ENCODE data around the gene HAT1. TPM values are rescaled to one million over a fixed set of nuclear protein-coding genes. Genes with fewer than 3 reads are reported as not detected.
"Not testable (repeated sequence)": the region's sequence is repeated elsewhere in the genome, so short reads cannot be mapped to it uniquely, and the experiment has no call there.

HAT1 gene
- total and polyA plus RNA-seq, 10 of the 15 experiments (the other 5 are each of a cell fraction or from before 2014, with no cell fraction given), result 60.0 to 225 (median 130) TPM

DNA sequence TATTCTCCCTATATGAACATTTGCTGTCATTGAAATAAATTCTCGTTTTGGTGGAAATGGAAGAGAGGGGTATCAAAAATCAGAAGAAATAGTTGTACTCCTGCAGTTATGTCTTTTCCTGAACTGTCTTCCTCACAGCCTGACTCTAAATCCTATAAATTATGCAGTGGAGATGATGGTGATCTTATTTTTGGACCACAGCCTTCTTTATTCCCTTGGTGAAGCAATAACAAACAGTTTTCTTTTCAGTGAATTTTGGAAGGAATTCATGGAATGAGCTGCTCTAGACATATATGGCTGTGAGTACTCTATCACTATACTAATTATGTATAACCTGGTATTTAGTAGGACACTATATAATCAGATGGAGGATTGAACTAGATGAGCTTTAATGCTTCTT, 26.5 kb upstream of the HAT1 start:
- in situ Hi-C loops (cut with MboI) (no loop called here), intact Hi-C loops (cut with micrococcal nuclease; ENCODE audit: unreplicated experiment) (no loop called here)
- RAD21 ChIA-PET (ENCODE audit: unreplicated experiment), result interaction anchor here (0.9 kb wide), 1 partner anchor 207 kb away, joined by 5 read pairs; the partner anchor contains the start of gene DLX2
- SMC1A ChIA-PET (ENCODE audit: uncharacterized antibody, unreplicated experiment), result no interaction called here
- 54% methylated on average over 1 of the region's 1 CpG for WGBS (ENCODE audit: insufficient coverage, insufficient replicate concordance, low lambda C conversion rate, missing lambda C conversion rate)
- H3K4me3 ChIP-seq, result no peak overlapping the region
- H4K20me1 ChIP-seq (ENCODE audit: control insufficient read depth, insufficient read depth), result no peaks in the 10 kb centered on the region
- CTCF ChIA-PET, result interaction anchor here (0.7 kb wide), 1 partner anchor 16 kb away, joined by 3 read pairs; no protein-coding TSS in a partner anchor
- POLR2A ChIA-PET, result no interaction called here
- no peak for ATAC-seq
- H3K9ac ChIP-seq (ENCODE audit: control insufficient read depth, insufficient read depth, low read length), result no peak overlapping the region
- no peaks in the 10 kb centered on the region; the same call in 1 of the 3 replicates for H3K9me3 ChIP-seq (replicated peaks; ENCODE audit: control insufficient read depth, insufficient read depth, low read length)
- peaks cover 0 to 6% of the 10 kb centered on the region in 2 experiments; a peak in 1 of 4 replicates for H3K36me3 ChIP-seq (ENCODE audit: control insufficient read depth in 2 of 2, insufficient read depth in 2 of 2, low read length in 1 of 2)
- H3K4me2 ChIP-seq (ENCODE audit: control insufficient read depth, insufficient read depth), result no peak overlapping the region
- peaks cover 23% of the 10 kb centered on the region for H3K79me2 ChIP-seq (ENCODE audit: control insufficient read depth, insufficient read depth, low read length)
- TF ChIP-seq WRNIP1 (IDR thresholded peaks at IDR 0.05; ENCODE audit: borderline replicate concordance, low read depth, low read length) (no peak), KDM1A (IDR thresholded peaks at IDR 0.05; ENCODE audit: borderline replicate concordance) (no peak), EED (IDR thresholded peaks at IDR 0.05; ENCODE audit: low read depth) (no peak), TBL1XR1 (IDR thresholded peaks at IDR 0.05; ENCODE audit: low read depth, low read length) (no peak), ZNF274 (IDR thresholded peaks at IDR 0.05; ENCODE audit: insufficient read depth, insufficient read length) (no peak), SREBF1 (IDR thresholded peaks at IDR 0.05; ENCODE audit: low read length) (no peak), NFIC (IDR thresholded peaks at IDR 0.05; ENCODE audit: low read depth, low read length) (no peak), RB1 (IDR thresholded peaks at IDR 0.05; ENCODE audit: borderline replicate concordance) (no peak), FOXK2 (IDR thresholded peaks at IDR 0.05) (no peak), KAT2A (conservative IDR thresholded peaks at IDR 0.05; ENCODE audit: control insufficient read depth, low read depth, low read length) (no peak), YBX1 (IDR thresholded peaks at IDR 0.05) (no peak), IKZF1 (conservative IDR thresholded peaks at IDR 0.05) (no peak), MYB (IDR thresholded peaks at IDR 0.05; ENCODE audit: borderline replicate concordance, low read depth, low read length) (no peak), PAX5 (IDR thresholded peaks at IDR 0.05; ENCODE audit: borderline replicate concordance, low read depth, low read length) (no peak)
- no peak for DNase-seq (ENCODE audit: low read depth, low spot score)
- BruUV-seq (replicated peaks), result no TSS peak
- no peak for FAIRE-seq
- H3K4me1 ChIP-seq (ENCODE audit: control insufficient read depth, insufficient read depth, low read length), result no peaks in the 10 kb centered on the region
- no peaks in the 10 kb centered on the region for H3K27me3 ChIP-seq (replicated peaks in 1 of 2; ENCODE audit: control insufficient read depth in 2 of 2, insufficient read depth in 2 of 2, low read length in 1 of 2)
- H2AFZ ChIP-seq (ENCODE audit: control insufficient read depth, low read depth, low read length), result no peak overlapping the region
- H3K27ac ChIP-seq (ENCODE audit: control insufficient read depth, insufficient read depth), result no peak overlapping the region

DNA sequence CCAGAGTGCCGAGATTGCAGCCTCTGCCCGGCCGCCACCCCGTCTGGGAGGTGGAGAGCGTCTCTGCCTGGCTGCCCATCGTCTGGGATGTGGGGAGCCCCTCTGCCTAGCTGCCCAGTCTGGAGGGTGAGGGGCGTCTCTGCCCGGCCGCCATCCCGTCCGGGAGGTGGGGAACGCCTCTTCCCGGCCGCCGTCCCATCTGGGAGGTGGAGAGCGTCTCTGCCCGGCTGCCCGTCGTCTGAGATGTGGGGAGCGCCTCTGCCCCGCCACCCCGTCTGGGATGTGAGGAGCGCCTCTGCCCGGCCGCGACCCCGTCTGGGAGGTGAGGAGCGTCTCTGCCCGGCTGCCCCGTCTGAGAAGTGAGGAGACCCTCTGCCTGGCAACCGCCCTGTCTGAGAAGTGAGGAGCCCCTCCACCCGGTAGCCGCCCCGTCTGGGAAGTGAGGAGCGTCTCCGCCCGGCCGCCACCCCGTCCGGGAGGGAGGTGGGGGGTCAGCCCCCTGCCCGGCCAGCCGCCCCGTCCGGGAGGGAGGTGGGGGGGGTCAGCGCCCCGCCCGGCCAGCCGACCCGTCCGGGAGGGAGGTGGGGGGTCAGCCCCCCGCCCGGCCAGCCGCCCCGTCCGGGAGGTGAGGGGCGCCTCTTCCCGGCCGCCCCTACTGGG, 22.5 kb upstream of the HAT1 start:
- CTCF ChIA-PET, ATAC-seq: not testable (repeated sequence)

More for the DNA sequence above, 22.5 kb upstream of the HAT1 start:
- H3K4me3 ChIP-seq; H3K9ac ChIP-seq (ENCODE audit: control insufficient read depth, insufficient read depth, low read length); H2AFZ ChIP-seq (ENCODE audit: control insufficient read depth, low read depth, low read length); BruUV-seq (replicated peaks); FAIRE-seq; H3K27me3 ChIP-seq (replicated peaks in 1 of 2; ENCODE audit: control insufficient read depth in 2 of 2, insufficient read depth in 2 of 2, low read length in 1 of 2); H4K20me1 ChIP-seq (ENCODE audit: control insufficient read depth, insufficient read depth); H3K36me3 ChIP-seq (ENCODE audit: control insufficient read depth in 2 of 2, insufficient read depth in 2 of 2, low read length in 1 of 2); H3K79me2 ChIP-seq (ENCODE audit: control insufficient read depth, insufficient read depth, low read length); DNase-seq (ENCODE audit: low read depth, low spot score); intact Hi-C loops (cut with micrococcal nuclease; ENCODE audit: unreplicated experiment); H3K4me2 ChIP-seq (ENCODE audit: control insufficient read depth, insufficient read depth); in situ Hi-C loops (cut with MboI); POLR2A ChIA-PET; H3K9me3 ChIP-seq (replicated peaks; ENCODE audit: control insufficient read depth, insufficient read depth, low read length); SMC1A ChIA-PET (ENCODE audit: uncharacterized antibody, unreplicated experiment); H3K27ac ChIP-seq (ENCODE audit: control insufficient read depth, insufficient read depth); RAD21 ChIA-PET (ENCODE audit: unreplicated experiment): not testable (repeated sequence)
- 84% methylated on average over 17 of the region's 58 CpGs for WGBS (ENCODE audit: insufficient coverage, insufficient replicate concordance, low lambda C conversion rate, missing lambda C conversion rate)
- H3K4me1 ChIP-seq (ENCODE audit: control insufficient read depth, insufficient read depth, low read length), result peaks cover 12% of the 10 kb centered on the region; the same call in 1 of the 2 replicates
